SK-N-MC (cell line): Measurements from ENCODE around the gene GRIA4.

Experiments used
- EZH2 ChIP-seq: fragments of 200-600 bp; sonication (generic); IDR thresholded peaks from one replicate; pipeline ENCODE4 v1.6.1; 2017; ENCODE audit warnings: antibody characterized with exemption
- FOXP2 ChIP-seq: optimal IDR thresholded peaks from 2 replicates; pipeline ENCODE3; 2011; ENCODE audit warnings: mild to moderate bottlenecking, moderate library complexity; ENCODE audit not compliant: insufficient read depth; ENCODE audit errors: extremely low read length, control extremely low read depth
- POLR2AphosphoS5 ChIP-seq: IDR thresholded peaks from 2 replicates; pipeline ENCODE4 v1.6.1; 2012; ENCODE audit warnings: mild to moderate bottlenecking, low read depth, low read length, borderline replicate concordance

DNA sequence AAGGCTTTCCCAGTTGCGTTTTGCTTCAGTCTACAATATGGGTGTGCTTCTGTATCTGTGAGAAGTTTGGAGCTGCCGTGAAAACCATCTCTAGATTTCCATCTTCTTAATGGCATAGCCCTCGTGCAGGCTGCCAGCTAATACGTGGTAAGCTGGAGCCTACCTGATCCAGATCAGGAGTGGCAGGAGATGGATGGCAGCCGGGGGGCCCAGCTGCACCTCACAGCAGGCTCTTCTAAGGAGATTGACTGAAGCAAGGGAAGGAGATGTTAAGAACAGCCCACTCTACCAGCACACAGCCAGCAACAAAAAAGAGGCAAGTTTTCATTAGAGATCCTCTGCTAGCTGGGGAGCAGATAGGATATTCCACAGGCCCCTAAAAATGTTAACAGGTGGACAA, 296.6 kb downstream of the GRIA4 start:
- TF ChIP-seq EZH2 (no peak), POLR2AphosphoS5 (no peak), FOXP2 (no peak)
